Measurements from ENCODE around the gene TNFRSF8. TPM values are rescaled to one million over a fixed set of nuclear protein-coding genes. Genes with fewer than 3 reads are reported as not detected.
A peak's percentile ranks its signal among the peaks of the same experiment; 100 is the strongest.

TNFRSF8 gene
- total RNA-seq, 4 donors from 2014 or later: 0.83 to 2.8 (median 2.3) TPM

- intact Hi-C loops (cut with DNase I): no loop called here
Measured at GRCh38 chr1:12078938-12079861, 16.1 kb downstream of the TNFRSF8 start.

DNA sequence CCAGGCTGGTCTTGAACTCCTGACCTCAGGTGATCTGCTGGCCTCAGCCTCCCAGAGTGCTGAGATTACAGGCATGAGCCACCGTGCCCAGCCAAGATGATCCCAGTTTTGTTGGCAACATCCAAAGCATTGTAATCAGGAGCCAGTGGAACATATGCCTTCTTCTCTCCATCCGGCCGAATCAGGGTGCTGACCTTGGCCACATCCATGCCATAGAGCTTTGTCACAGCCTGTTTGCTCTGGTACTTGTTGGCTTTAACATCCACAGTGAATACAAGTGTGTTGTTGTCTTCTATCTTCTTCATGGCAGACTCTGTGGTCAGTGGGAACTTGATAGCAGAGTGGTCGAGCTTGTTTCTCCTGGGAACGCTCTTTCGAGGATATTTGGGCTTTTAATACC lies 17.1 kb downstream of the TNFRSF8 start:
- Histone ChIP-seq H3K36me3 (no peaks in the 10 kb centered on the region), H3K4me3 (no peak overlapping the region), H3K4me1 (peaks cover 0 to 6% (median 2%) of the 10 kb centered on the region in 4 donors), H3K27ac (replicated peaks in 1 of 4) (no peak overlapping the region), H3K9me3 (peaks cover 0 to 17% (median 12%) of the 10 kb centered on the region in 4 donors), H3K27me3 (peaks cover 0 to 39% (median 0%) of the 10 kb centered on the region in 4 donors)
- WGBS: 57% methylated on average over 4 of the region's 6 CpGs
- DNase-seq (ENCODE audit: extremely low spot score): no peak
- no peak for TF ChIP-seq EP300 (IDR thresholded peaks at IDR 0.05)
- TF ChIP-seq POLR2A (IDR thresholded peaks at IDR 0.05; ENCODE audit: low read depth): no peak
- no peak for TF ChIP-seq POLR2AphosphoS5 (IDR thresholded peaks at IDR 0.05)
- intact Hi-C loops (cut with DNase I): no loop called here

More at GRCh38 chr1:12078938-12079861, 16.1 kb downstream of the TNFRSF8 start:
- no peak for DNase-seq (ENCODE audit: extremely low spot score)
- H3K36me3 ChIP-seq: no peaks in the 10 kb centered on the region
- peaks cover 0 to 17% (median 12%) of the 10 kb centered on the region in 4 donors for H3K9me3 ChIP-seq
- H3K27me3 ChIP-seq: peaks cover 0 to 39% (median 0%) of the 10 kb centered on the region in 4 donors
- WGBS: 35% methylated on average over 22 of the region's 23 CpGs
- peaks cover 0 to 6% (median 2%) of the 10 kb centered on the region in 4 donors for H3K4me1 ChIP-seq
- H3K27ac ChIP-seq (replicated peaks in 1 of 4): no peak overlapping the region
- H3K4me3 ChIP-seq: no peak overlapping the region
- TF ChIP-seq, protein P1, sequence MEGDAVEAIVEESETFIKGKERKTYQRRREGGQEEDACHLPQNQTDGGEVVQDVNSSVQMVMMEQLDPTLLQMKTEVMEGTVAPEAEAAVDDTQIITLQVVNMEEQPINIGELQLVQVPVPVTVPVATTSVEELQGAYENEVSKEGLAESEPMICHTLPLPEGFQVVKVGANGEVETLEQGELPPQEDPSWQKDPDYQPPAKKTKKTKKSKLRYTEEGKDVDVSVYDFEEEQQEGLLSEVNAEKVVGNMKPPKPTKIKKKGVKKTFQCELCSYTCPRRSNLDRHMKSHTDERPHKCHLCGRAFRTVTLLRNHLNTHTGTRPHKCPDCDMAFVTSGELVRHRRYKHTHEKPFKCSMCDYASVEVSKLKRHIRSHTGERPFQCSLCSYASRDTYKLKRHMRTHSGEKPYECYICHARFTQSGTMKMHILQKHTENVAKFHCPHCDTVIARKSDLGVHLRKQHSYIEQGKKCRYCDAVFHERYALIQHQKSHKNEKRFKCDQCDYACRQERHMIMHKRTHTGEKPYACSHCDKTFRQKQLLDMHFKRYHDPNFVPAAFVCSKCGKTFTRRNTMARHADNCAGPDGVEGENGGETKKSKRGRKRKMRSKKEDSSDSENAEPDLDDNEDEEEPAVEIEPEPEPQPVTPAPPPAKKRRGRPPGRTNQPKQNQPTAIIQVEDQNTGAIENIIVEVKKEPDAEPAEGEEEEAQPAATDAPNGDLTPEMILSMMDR (IDR thresholded peaks at IDR 0.05): peak in 2 of 3 experiments; percentile 31 to 42
- TF ChIP-seq POLR2A (IDR thresholded peaks at IDR 0.05; ENCODE audit: low read depth): no peak
- TF ChIP-seq EP300 (IDR thresholded peaks at IDR 0.05): no peak
- no peak for TF ChIP-seq POLR2AphosphoS5 (IDR thresholded peaks at IDR 0.05)

- H3K9me3 ChIP-seq: peaks cover 0 to 17% (median 12%) of the 10 kb centered on the region in 4 donors
- H3K36me3 ChIP-seq: no peaks in the 10 kb centered on the region
- peaks cover 0 to 39% (median 0%) of the 10 kb centered on the region in 4 donors for H3K27me3 ChIP-seq
- H3K4me3 ChIP-seq: no peak overlapping the region
- intact Hi-C loops (cut with DNase I): no loop called here
- peaks cover 0 to 6% (median 2%) of the 10 kb centered on the region in 4 donors for H3K4me1 ChIP-seq
- no peak for DNase-seq (ENCODE audit: extremely low spot score)
- H3K27ac ChIP-seq (replicated peaks in 1 of 4): no peak overlapping the region
- TF ChIP-seq POLR2AphosphoS5 (IDR thresholded peaks at IDR 0.05) (no peak), POLR2A (IDR thresholded peaks at IDR 0.05; ENCODE audit: low read depth) (no peak), EP300 (IDR thresholded peaks at IDR 0.05) (no peak)
- TF ChIP-seq, protein P1 (IDR thresholded peaks at IDR 0.05): no peak
- 93% methylated on average over 9 of the region's 9 CpGs for WGBS
Measured at GRCh38 chr1:12080773-12081556, 17.9 kb downstream of the TNFRSF8 start.

GRCh38 chr1:12081648-12082396 lies 18.7 kb downstream of the TNFRSF8 start:
- Histone ChIP-seq H3K9me3 (peaks cover 0 to 17% (median 12%) of the 10 kb centered on the region in 4 donors), H3K27me3 (peaks cover 0 to 39% (median 0%) of the 10 kb centered on the region in 4 donors), H3K27ac (replicated peaks in 1 of 4) (no peak overlapping the region), H3K4me3 (no peak overlapping the region), H3K36me3 (no peaks in the 10 kb centered on the region), H3K4me1 (peaks cover 0 to 6% (median 2%) of the 10 kb centered on the region in 4 donors)
- 86% methylated on average over 7 of the region's 7 CpGs for WGBS
- intact Hi-C loops (cut with DNase I): no loop called here
- no peak for DNase-seq (ENCODE audit: extremely low spot score)
- TF ChIP-seq POLR2A (IDR thresholded peaks at IDR 0.05; ENCODE audit: low read depth): no peak
- TF ChIP-seq, protein P1 (IDR thresholded peaks at IDR 0.05): no peak
- no peak for TF ChIP-seq POLR2AphosphoS5 (IDR thresholded peaks at IDR 0.05)
- no peak for TF ChIP-seq EP300 (IDR thresholded peaks at IDR 0.05)

Data from esophagus muscularis mucosa (tissue), 4 donors.